SK-N-SH treated with all-trans-retinoic acid at 6 μM for 48 hours (cell line): ENCODE data around the gene ZNF274.

Experiments
- ATAC-seq: fragments of 200-7000 bp; cut with Tn5 transposase; 3 replicates; pipeline ENCODE4 v1.9.1; 2020; ENCODE audit warnings: mild to moderate bottlenecking, moderate library complexity
- BACH2 ChIP-seq: fragments of 250-450 bp; sonication (Bioruptor Pico); IDR thresholded peaks from 2 replicates; pipeline ENCODE4 v1.9.0; 2021; ENCODE audit warnings: mild to moderate bottlenecking, borderline replicate concordance
- CSDC2 ChIP-seq: fragments of 250-450 bp; sonication (Bioruptor Pico); IDR thresholded peaks from 2 replicates; pipeline ENCODE4 v1.5.0; 2020; ENCODE audit warnings: mild to moderate bottlenecking, moderate library complexity
- ESRRG ChIP-seq: fragments of 250-450 bp; sonication (Bioruptor Pico); IDR thresholded peaks from 2 replicates; pipeline ENCODE4 v1.6.1; 2021; ENCODE audit warnings: mild to moderate bottlenecking
- ISL1 ChIP-seq: fragments of 250-450 bp; sonication (Bioruptor Pico); IDR thresholded peaks from 2 replicates; pipeline ENCODE4 v2.1.2; 2022; ENCODE audit warnings: mild to moderate bottlenecking, moderate library complexity
- OSR1 ChIP-seq: fragments of 250-450 bp; sonication (Bioruptor Pico); IDR thresholded peaks from 2 replicates; pipeline ENCODE4 v1.8.0; 2022; ENCODE audit warnings: moderate library complexity, mild to moderate bottlenecking, inconsistent platforms
- PPARA ChIP-seq: fragments of 250-450 bp; sonication (Bioruptor Pico); IDR thresholded peaks from 2 replicates; pipeline ENCODE4 v1.5.0; 2020; ENCODE audit warnings: mild to moderate bottlenecking, borderline replicate concordance
- RARB ChIP-seq: fragments of 250-450 bp; sonication (Bioruptor Pico); IDR thresholded peaks from 2 replicates; pipeline ENCODE4 v1.8.0; 2021; ENCODE audit warnings: mild to moderate bottlenecking, moderate library complexity
- SNAI2 ChIP-seq: fragments of 250-450 bp; sonication (Bioruptor Pico); IDR thresholded peaks from 2 replicates; pipeline ENCODE4 v1.5.0; 2020; ENCODE audit warnings: mild to moderate bottlenecking, moderate library complexity
- TCF4 ChIP-seq: fragments of 250-450 bp; sonication (Bioruptor Pico); IDR thresholded peaks from 2 replicates; pipeline ENCODE4 v1.8.0; 2021; ENCODE audit warnings: mild to moderate bottlenecking, moderate library complexity, borderline replicate concordance
- ZC3H10 ChIP-seq: fragments of 250-450 bp; sonication (Bioruptor Pico); IDR thresholded peaks from 2 replicates; pipeline ENCODE4 v1.5.1; 2021; ENCODE audit warnings: mild to moderate bottlenecking, moderate library complexity
- ZFP3 ChIP-seq: fragments of 250-450 bp; sonication (Bioruptor Pico); IDR thresholded peaks from 2 replicates; pipeline ENCODE4 v1.5.0; 2020; ENCODE audit warnings: mild to moderate bottlenecking, moderate library complexity
- ZFP30 ChIP-seq: fragments of 450-650 bp; formaldehyde crosslinking; IDR thresholded peaks from 2 replicates; pipeline ENCODE4 v1.5.0; 2022; ENCODE audit warnings: mild to moderate bottlenecking, moderate library complexity
- ZNF565 ChIP-seq: fragments of 450-650 bp; formaldehyde crosslinking; conservative IDR thresholded peaks from 2 replicates; pipeline ENCODE4 v1.5.0; 2020; ENCODE audit warnings: low read depth, mild to moderate bottlenecking, moderate library complexity
- ZNF70 ChIP-seq: fragments of 450-650 bp; formaldehyde crosslinking; IDR thresholded peaks from 2 replicates; pipeline ENCODE4 v1.5.0; 2020; ENCODE audit warnings: mild to moderate bottlenecking, moderate library complexity
- ZNF8 ChIP-seq: fragments of 450-650 bp; formaldehyde crosslinking; IDR thresholded peaks from 2 replicates; pipeline ENCODE4 v1.5.0; 2020; ENCODE audit warnings: mild to moderate bottlenecking, moderate library complexity
- TF ChIP-seq, protein P1 (sequence below): fragments of 250-450 bp; sonication (Bioruptor Pico); IDR thresholded peaks from 2 replicates; pipeline ENCODE4 v1.8.0; 2021; ENCODE audit warnings: low read depth, mild to moderate bottlenecking, moderate library complexity, borderline replicate concordance
- TF ChIP-seq, protein P2 (sequence below): fragments of 250-450 bp; sonication (Bioruptor Pico); IDR thresholded peaks from 2 replicates; pipeline ENCODE4 v1.5.0; 2020; ENCODE audit warnings: mild to moderate bottlenecking, moderate library complexity
- TF ChIP-seq, protein P3 (sequence below): fragments of 250-450 bp; sonication (Bioruptor Pico); IDR thresholded peaks from 2 replicates; pipeline ENCODE4 v1.8.0; 2020; ENCODE audit warnings: mild to moderate bottlenecking, moderate library complexity, borderline replicate concordance
- TF ChIP-seq, protein P4 (sequence below): fragments of 250-450 bp; sonication (Bioruptor Pico); IDR thresholded peaks from 2 replicates; pipeline ENCODE4 v1.5.1; 2021; ENCODE audit warnings: mild to moderate bottlenecking, moderate library complexity

Gene ZNF274

DNA sequence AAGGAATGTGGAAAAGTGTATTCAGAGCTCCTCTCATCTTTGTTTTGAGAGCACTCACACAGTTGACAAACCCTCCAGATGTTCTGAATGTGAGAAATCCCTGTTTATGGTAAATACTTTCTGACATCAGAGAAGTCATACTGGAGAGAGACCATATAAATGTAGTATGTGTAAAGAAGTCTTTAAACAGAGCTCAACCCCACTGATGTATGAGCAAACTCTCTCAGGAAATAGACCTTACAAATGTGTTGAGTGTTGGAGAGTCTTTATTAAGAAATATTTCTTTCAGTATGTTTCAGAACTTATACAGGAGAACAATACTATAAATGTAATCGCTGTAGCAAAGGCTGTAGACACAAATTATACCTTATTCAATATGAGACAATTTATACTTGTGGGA is 16.6 kb upstream of the ZNF274 start:
- no peak for ATAC-seq
- TF ChIP-seq RARB (CRISPR knock-in tag) (no peak), ESRRG (CRISPR knock-in tag) (no peak), ZC3H10 (CRISPR knock-in tag) (no peak), BACH2 (CRISPR knock-in tag) (no peak), SNAI2 (CRISPR knock-in tag) (no peak), PPARA (CRISPR knock-in tag) (no peak), ZFP30 (CRISPR knock-in tag) (no peak), ISL1 (CRISPR knock-in tag) (no peak), ZNF70 (CRISPR knock-in tag) (no peak), CSDC2 (CRISPR knock-in tag) (no peak), ZFP3 (CRISPR knock-in tag) (no peak), OSR1 (CRISPR knock-in tag) (no peak), TCF4 (no peak), ZNF8 (no peak)
- TF ChIP-seq, protein P1, sequence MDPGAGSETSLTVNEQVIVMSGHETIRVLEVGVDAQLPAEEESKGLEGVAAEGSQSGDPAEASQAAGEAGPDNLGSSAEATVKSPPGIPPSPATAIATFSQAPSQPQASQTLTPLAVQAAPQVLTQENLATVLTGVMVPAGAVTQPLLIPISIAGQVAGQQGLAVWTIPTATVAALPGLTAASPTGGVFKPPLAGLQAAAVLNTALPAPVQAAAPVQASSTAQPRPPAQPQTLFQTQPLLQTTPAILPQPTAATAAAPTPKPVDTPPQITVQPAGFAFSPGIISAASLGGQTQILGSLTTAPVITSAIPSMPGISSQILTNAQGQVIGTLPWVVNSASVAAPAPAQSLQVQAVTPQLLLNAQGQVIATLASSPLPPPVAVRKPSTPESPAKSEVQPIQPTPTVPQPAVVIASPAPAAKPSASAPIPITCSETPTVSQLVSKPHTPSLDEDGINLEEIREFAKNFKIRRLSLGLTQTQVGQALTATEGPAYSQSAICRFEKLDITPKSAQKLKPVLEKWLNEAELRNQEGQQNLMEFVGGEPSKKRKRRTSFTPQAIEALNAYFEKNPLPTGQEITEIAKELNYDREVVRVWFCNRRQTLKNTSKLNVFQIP (CRISPR knock-in tag) = no peak
- TF ChIP-seq, protein P2, sequence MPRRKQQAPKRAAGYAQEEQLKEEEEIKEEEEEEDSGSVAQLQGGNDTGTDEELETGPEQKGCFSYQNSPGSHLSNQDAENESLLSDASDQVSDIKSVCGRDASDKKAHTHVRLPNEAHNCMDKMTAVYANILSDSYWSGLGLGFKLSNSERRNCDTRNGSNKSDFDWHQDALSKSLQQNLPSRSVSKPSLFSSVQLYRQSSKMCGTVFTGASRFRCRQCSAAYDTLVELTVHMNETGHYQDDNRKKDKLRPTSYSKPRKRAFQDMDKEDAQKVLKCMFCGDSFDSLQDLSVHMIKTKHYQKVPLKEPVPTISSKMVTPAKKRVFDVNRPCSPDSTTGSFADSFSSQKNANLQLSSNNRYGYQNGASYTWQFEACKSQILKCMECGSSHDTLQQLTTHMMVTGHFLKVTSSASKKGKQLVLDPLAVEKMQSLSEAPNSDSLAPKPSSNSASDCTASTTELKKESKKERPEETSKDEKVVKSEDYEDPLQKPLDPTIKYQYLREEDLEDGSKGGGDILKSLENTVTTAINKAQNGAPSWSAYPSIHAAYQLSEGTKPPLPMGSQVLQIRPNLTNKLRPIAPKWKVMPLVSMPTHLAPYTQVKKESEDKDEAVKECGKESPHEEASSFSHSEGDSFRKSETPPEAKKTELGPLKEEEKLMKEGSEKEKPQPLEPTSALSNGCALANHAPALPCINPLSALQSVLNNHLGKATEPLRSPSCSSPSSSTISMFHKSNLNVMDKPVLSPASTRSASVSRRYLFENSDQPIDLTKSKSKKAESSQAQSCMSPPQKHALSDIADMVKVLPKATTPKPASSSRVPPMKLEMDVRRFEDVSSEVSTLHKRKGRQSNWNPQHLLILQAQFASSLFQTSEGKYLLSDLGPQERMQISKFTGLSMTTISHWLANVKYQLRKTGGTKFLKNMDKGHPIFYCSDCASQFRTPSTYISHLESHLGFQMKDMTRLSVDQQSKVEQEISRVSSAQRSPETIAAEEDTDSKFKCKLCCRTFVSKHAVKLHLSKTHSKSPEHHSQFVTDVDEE = no peak
- TF ChIP-seq, protein P3, sequence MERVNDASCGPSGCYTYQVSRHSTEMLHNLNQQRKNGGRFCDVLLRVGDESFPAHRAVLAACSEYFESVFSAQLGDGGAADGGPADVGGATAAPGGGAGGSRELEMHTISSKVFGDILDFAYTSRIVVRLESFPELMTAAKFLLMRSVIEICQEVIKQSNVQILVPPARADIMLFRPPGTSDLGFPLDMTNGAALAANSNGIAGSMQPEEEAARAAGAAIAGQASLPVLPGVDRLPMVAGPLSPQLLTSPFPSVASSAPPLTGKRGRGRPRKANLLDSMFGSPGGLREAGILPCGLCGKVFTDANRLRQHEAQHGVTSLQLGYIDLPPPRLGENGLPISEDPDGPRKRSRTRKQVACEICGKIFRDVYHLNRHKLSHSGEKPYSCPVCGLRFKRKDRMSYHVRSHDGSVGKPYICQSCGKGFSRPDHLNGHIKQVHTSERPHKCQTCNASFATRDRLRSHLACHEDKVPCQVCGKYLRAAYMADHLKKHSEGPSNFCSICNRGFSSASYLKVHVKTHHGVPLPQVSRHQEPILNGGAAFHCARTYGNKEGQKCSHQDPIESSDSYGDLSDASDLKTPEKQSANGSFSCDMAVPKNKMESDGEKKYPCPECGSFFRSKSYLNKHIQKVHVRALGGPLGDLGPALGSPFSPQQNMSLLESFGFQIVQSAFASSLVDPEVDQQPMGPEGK (CRISPR knock-in tag) = no peak
- TF ChIP-seq, protein P4, sequence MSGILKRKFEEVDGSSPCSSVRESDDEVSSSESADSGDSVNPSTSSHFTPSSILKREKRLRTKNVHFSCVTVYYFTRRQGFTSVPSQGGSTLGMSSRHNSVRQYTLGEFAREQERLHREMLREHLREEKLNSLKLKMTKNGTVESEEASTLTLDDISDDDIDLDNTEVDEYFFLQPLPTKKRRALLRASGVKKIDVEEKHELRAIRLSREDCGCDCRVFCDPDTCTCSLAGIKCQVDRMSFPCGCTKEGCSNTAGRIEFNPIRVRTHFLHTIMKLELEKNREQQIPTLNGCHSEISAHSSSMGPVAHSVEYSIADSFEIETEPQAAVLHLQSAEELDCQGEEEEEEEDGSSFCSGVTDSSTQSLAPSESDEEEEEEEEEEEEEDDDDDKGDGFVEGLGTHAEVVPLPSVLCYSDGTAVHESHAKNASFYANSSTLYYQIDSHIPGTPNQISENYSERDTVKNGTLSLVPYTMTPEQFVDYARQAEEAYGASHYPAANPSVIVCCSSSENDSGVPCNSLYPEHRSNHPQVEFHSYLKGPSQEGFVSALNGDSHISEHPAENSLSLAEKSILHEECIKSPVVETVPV = no peak

DNA sequence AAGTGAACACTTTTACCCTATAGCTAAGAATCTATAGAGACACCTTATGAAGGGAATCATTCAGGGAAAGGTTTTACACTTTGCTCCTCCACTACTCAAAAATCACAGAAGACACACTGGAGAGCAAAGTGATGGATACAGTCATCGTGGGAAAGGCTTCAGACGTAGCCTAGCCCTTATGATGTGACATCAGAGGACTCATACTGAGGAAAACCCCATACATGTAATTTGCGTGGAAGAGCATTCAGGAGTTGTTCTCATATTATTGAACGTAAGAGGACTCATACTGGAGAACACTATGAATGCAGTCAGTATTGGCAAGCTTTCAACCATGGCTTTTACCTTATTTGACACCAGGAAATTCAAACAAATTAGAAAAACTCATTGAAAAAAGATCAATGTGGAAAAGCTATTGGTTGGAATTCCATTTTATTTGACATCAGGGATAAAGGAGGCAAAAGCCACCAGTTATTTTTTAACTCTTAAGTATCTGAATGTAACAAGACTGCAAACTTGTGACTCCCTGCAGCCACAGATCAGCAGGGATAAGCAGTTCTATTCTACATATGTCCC is 16.1 kb upstream of the ZNF274 start:
- no peak for ATAC-seq
- TF ChIP-seq, protein P3 (CRISPR knock-in tag) = no peak
- TF ChIP-seq, protein P1 (CRISPR knock-in tag) = no peak
- TF ChIP-seq SNAI2 (CRISPR knock-in tag) (no peak), ESRRG (CRISPR knock-in tag) (no peak), ZFP3 (CRISPR knock-in tag) (no peak), ISL1 (CRISPR knock-in tag) (no peak), ZNF70 (CRISPR knock-in tag) (no peak), OSR1 (CRISPR knock-in tag) (no peak), RARB (CRISPR knock-in tag) (no peak), CSDC2 (CRISPR knock-in tag) (no peak), ZNF565 (CRISPR knock-in tag) (no peak)
- TF ChIP-seq, protein P2 = no peak
